ENCODE data around the gene PIK3AP1.

DNA sequence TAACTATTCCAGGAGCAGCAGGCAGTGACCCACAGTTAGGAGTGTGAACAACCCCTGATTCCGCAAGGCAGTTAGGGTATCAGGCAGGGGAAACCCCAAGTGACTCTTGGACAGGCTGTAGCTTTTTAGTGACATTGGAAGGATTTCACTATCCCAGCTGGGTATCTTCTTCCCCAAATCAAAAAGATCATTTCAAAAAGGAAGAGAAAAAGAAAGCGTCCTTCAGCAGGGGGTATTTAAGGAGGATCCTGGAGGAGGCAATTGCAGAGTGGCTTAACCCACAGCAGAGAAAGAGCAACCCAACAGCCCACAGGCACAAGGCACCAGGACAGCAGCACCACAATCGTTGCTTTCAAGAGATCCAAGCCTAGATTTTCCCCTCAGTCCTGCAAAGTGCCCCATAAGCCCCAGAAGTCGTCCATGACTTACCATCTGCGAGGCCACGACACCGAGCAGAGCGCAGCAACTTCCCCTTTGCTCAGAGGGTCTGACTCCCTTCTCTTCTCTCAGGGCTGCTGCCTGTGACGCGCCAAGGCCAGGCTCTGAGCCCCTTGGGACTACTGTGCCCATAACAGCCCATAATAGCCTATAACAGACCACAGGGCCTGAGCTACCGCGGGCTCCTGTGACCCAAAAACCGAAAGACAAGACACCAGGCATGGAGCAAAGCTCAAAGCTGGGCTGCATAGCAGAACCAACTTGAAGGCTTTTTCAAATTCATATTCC lies 19.8 kb downstream of the PIK3AP1 start:
- TF ChIP-seq, protein P1, sequence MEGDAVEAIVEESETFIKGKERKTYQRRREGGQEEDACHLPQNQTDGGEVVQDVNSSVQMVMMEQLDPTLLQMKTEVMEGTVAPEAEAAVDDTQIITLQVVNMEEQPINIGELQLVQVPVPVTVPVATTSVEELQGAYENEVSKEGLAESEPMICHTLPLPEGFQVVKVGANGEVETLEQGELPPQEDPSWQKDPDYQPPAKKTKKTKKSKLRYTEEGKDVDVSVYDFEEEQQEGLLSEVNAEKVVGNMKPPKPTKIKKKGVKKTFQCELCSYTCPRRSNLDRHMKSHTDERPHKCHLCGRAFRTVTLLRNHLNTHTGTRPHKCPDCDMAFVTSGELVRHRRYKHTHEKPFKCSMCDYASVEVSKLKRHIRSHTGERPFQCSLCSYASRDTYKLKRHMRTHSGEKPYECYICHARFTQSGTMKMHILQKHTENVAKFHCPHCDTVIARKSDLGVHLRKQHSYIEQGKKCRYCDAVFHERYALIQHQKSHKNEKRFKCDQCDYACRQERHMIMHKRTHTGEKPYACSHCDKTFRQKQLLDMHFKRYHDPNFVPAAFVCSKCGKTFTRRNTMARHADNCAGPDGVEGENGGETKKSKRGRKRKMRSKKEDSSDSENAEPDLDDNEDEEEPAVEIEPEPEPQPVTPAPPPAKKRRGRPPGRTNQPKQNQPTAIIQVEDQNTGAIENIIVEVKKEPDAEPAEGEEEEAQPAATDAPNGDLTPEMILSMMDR (IDR thresholded peaks at IDR 0.05): no peak
- TF ChIP-seq SMC3 (IDR thresholded peaks at IDR 0.05; ENCODE audit: low read depth, low read length) (no peak), EP300 (IDR thresholded peaks at IDR 0.05; ENCODE audit: borderline replicate concordance in 1 of 2, low read depth in 1 of 2, low read length in 1 of 2) (no peak), ELF1 (IDR thresholded peaks at IDR 0.05) (no peak), TAF1 (IDR thresholded peaks at IDR 0.05; ENCODE audit: borderline replicate concordance, low read depth, low read length) (no peak), USF1 (IDR thresholded peaks at IDR 0.05; ENCODE audit: borderline replicate concordance, low read depth) (no peak), RAD21 (IDR thresholded peaks at IDR 0.05; ENCODE audit: low read length) (no peak), RCOR1 (IDR thresholded peaks at IDR 0.05; ENCODE audit: low read length) (no peak), POLR2AphosphoS5 (IDR thresholded peaks at IDR 0.05; ENCODE audit: low read depth, low read length) (no peak), SIN3A (IDR thresholded peaks at IDR 0.05; ENCODE audit: borderline replicate concordance, low read depth, low read length) (no peak)
